Astrocyte (in vitro differentiated cells and primary cell): ENCODE measurements around the gene ACACB.

Experiments
- CTCF ChIP-seq: IDR thresholded peaks from 2 replicates; pipeline ENCODE4 v1.5.1; 2011; ENCODE audit warnings: low read depth, mild to moderate bottlenecking, inconsistent platforms, low read length, moderate library complexity; ENCODE audit not compliant: insufficient read depth
- EZH2 ChIP-seq: IDR thresholded peaks from 2 replicates; pipeline ENCODE4 v1.6.1; 2012; ENCODE audit warnings: mild to moderate bottlenecking, low read length, inconsistent platforms; ENCODE audit not compliant: insufficient read depth

- TF ChIP-seq CTCF: no peak
- TF ChIP-seq EZH2: no peak
These were observed 176.7 kb downstream of the ACACB start for GRCh38 chr12:109293106-109293505.
